ENCODE results near the gene RAB2B. TPM values are rescaled to one million over a fixed set of nuclear protein-coding genes. Genes with fewer than 3 reads are reported as not detected.

RAB2B gene
- total RNA-seq = 23.9 and 34.8 TPM in 2 replicates

DNA sequence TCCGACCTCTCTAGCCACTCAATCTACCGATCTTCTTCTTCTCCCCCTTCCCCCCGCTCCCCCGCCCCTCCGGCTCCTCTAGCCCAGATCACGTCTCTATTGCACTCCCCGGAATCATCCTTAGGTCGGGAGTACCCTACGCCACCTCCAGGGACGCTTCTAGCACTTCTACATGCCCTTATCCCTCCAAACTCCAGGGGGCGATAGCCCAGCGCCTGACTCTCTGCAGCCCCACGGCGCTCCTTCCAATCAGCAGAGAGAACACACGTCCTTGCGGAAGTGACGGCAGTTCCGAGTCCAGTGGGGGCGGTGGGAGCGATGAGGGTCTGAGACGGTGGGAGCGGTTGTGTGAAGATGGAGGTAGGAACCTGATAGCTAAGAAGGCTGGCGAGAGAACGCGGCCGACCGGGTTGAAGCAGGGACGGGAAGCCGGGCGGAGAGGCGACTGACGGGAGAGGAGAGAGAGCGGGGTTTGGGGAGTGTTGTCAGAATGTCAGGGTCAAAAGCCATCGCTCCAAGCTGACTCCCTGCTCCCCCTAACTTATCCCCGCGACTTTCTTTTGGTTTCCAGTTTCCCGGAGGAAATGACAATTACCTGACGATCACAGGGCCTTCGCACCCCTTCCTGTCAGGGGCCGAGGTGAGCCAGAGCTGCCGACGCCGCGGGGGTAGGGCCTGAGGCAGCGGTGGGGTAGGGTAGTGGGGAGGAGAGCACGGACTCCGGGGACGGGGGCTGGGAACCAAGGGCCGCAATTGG is at the start of gene RAB2B, which contains the start of gene TOX4:
Gene RAB2B (minus strand): TSS at position 35 of the 757 bp plus-strand sequence. CDS start 87 bp downstream, outside the sequence.
Gene TOX4 (plus strand): TSS at position 271 of the 757 bp plus-strand sequence. CDS start 84 bp downstream, at position 355.

DNA sequence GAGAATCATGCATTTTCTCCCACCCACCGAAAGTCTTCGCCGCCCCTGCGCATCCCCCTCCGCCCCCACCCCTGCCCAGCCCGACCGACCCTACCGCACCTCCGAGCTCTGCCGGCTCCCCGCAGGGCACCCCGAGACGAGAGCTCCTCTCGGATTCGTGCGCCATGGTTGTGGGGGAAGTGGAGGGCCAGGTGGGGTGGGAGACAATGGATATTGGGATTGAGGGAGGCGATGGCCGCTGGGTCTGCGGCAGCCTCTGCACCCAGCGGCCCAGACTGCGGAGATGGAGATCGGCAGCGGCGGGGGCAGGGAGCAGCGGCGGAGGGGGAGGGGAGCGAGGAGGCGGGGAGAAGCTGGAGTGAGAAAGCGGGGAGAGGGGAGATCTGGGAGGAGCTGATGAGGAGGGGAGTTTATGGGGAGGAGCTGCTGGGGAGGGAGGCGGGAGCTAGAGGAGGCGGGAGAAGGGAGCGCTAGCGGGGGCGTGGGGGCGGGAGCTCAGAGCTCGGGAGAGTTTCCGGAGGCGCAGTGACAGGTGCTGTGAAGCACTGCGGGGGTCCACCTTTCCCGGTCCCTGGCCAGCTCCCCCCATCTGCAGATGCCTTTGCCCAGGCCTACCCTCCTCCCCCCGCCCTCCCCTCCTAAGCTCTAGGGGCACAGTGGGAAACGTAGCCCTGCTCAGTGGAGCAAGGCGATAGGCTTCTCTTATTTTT is 49.4 kb upstream of the RAB2B start, which contains the start of gene SALL2:
Gene SALL2 (minus strand): TSS at position 385 of the 710 bp plus-strand sequence. CDS start 219 bp downstream, at position 166.

DNA sequence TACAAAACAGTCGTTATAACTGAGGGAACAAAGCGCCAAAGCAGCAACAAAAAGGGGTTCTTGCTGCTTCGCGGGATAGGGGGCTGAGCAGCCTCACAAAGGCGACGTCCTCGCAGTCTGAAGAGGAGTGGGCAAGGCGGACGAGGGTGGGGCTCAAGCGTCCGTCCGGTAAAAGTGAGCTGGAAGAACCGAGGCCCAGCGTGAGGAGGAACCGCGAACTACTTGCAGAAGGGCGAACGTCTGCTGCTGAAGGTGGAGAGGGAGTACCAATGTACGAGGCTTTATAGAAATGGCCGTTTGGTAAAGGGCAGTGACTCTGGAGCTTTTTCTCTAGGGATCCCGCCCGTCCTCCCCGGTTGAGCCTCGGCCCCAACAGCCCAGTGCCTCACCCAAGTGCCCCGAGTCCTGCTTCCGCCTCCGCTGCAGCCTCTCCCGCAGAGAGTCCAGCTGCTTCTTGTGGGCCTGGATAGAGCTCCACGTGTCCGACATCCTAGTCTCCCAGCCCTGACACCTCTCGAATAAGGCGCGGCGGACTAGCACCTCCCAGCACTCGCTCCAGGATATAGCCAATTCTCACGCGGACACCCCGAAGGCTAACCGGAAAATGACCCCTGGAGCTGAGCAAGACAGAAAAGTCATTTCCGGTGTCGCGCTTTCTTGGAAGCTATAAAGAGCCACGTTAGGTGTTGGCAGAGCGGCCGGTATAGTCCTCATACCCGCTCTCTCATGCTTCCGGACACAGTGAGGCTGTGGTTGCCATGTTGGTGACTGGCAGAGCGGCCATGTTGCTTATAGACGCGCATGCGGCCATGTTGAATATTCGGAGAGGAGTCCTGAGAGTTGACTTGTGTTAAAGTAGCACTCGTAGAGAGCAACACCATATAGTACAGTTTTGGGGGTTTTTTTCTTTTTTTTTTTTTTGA is 34.2 kb upstream of the RAB2B start, which contains the start of gene METTL3:
Gene METTL3 (minus strand): TSS at position 606 of the 923 bp plus-strand sequence. CDS start 117 bp downstream, at position 489.

DNA sequence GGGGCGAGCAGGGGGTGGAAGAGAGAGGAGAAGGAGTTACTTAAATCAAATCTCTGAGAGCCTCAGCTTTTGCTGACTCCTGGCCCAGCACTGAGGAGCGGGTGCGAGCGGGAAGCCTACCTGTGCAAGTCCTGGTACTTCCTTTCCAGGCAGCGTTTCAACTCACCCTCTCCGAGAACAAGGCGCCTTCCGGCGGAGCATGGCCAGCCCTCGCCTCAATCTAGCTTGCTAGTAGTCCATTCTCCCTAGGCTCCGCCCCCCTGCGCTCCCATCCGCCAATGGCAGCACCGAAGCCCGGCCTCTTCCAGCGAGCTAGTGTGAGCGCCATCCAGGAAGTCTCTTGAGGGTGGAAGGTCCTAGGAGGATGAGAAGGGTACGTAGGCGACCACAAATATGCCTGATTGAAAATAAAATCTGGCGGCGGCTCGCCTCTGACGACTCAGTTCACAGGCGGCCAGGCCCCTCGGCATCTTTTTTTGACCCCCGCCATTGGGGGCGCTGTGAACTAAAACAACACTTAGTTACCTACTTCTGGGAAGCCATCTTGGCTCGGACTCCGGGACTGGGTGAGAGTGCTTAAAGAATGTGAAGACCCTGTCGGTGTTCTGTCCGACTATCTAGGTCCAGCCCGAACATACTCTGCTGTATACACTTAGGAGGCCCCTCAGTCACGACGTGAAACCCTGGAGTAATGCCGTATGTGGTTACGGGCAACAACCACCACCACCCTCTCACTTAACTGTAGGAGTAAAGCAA is 20.7 kb downstream of the RAB2B start, which contains the start of gene CHD8:
Gene CHD8 (minus strand): TSS at position 212 of the 756 bp plus-strand sequence. CDS start 24,480 bp downstream, outside the sequence.

Small RNA genes lying within 50 kb of the gene (small RNA-seq; reads per million reads assigned to genes)
- not detected for gene RN7SL650P (ENCODE audit: low replicate concordance)

Other genes starting within 250 kb of the RAB2B start
- 451 and 701 TPM in 2 replicates for gene HNRNPC, start 207.5 kb downstream of the RAB2B start, total RNA-seq
- 0.22 and 0.29 TPM in 2 replicates for gene RPGRIP1, start 196.9 kb downstream of the RAB2B start, total RNA-seq
- gene SUPT16H, start 92.9 kb downstream of the RAB2B start, total RNA-seq = 57.3 and 95.8 TPM in 2 replicates
- 43.8 and 83.0 TPM in 2 replicates for gene CHD8, start 20.8 kb downstream of the RAB2B start, total RNA-seq
- gene TOX4, start 236 bp upstream of the RAB2B start, total RNA-seq = 32.6 and 43.1 TPM in 2 replicates
- 33.3 and 78.3 TPM in 2 replicates for gene METTL3, start 34.4 kb upstream of the RAB2B start, total RNA-seq
- 1.6 and 2.6 TPM in 2 replicates for gene SALL2, start 49.4 kb upstream of the RAB2B start, total RNA-seq
- not detected in 2 replicates for gene OR10G3, start 103.1 kb upstream of the RAB2B start, total RNA-seq
- not detected in 2 replicates for gene OR10G2, start 158.0 kb upstream of the RAB2B start, total RNA-seq
- not detected in 2 replicates for gene OR4E2, start 176.9 kb upstream of the RAB2B start, total RNA-seq
- gene OR4E1, start 196.9 kb upstream of the RAB2B start, total RNA-seq = not detected in 2 replicates